PC-3 (cell line): ENCODE measurements around the gene BCORL1. TPM values are rescaled to one million over a fixed set of nuclear protein-coding genes. Genes with fewer than 3 reads are reported as not detected.

Source experiments
- ATAC-seq: fragments of 200-7000 bp; cut with Tn5 transposase; 2 replicates; pipeline ENCODE4 v1.9.1; 2020; ENCODE audit warnings: mild to moderate bottlenecking, moderate library complexity
- BruUV-seq: library from RNA; stranded (reverse); fragments of 400-500 nt; replicated peaks from 2 replicates; lab custom pipeline; 2021; lab: Mats Ljungman, UMichigan
- CTCF ChIA-PET: fragments of 300-600 bp; sonication (Branson Sonifier 250); formaldehyde crosslinking; loops from one replicate; lab custom pipeline; 2022; ENCODE audit warnings: antibody characterized with exemption; lab: Charles Lee
- POLR2A ChIA-PET: fragments of 300-600 bp; sonication (Branson Sonifier 250); formaldehyde crosslinking; loops from one replicate; lab custom pipeline; 2022; ENCODE audit warnings: antibody characterized with exemption; ENCODE audit not compliant: unreplicated experiment; lab: Charles Lee
- DNase-seq: peaks from one replicate; pipeline ENCODE4 v3.0.0-alpha.2; 2015
- H2AFZ ChIP-seq: fragments of 300-600 bp; sonication (generic); 2 replicates; pipeline ENCODE4 v1.6.0; 2016; ENCODE audit warnings: antibody characterized with exemption, low read length
- H3F3A ChIP-seq: fragments of 300-600 bp; sonication (generic); one replicate; pipeline ENCODE4 v1.6.0; 2017; ENCODE audit warnings: antibody characterized with exemption, low read length, control low read depth, mild to moderate bottlenecking; ENCODE audit not compliant: unreplicated experiment
- H3K27ac ChIP-seq: fragments of 300-600 bp; sonication (generic); 2 replicates; pipeline ENCODE4 v1.5.1; 2016; ENCODE audit warnings: mild to moderate bottlenecking, low read length
- H3K27me3 ChIP-seq: fragments of 300-600 bp; sonication (generic); 2 replicates; pipeline ENCODE4 v1.6.1; 2016; ENCODE audit warnings: low read length, mixed read lengths
- H3K36me3 ChIP-seq: fragments of 300-600 bp; sonication (generic); 2 replicates; pipeline ENCODE4 v1.6.1; 2016; ENCODE audit warnings: low read depth, mixed run types, low read length, mixed read lengths
- H3K4me1 ChIP-seq: fragments of 300-600 bp; sonication (generic); 2 replicates; pipeline ENCODE4 v1.5.1; 2016; ENCODE audit warnings: low read length; ENCODE audit not compliant: insufficient read depth
- H3K4me2 ChIP-seq: fragments of 300-600 bp; sonication (generic); 2 replicates; pipeline ENCODE4 v1.6.0; 2016; ENCODE audit warnings: low read length
- H3K4me3 ChIP-seq: fragments of 300-600 bp; sonication (generic); 2 replicates; pipeline ENCODE4 v1.5.1; 2016; ENCODE audit warnings: mild to moderate bottlenecking, low read length, mixed read lengths
- H3K79me2 ChIP-seq: fragments of 300-600 bp; sonication (generic); 2 replicates; pipeline ENCODE4 v1.6.1; 2017; ENCODE audit warnings: low read length, mixed read lengths
- H3K9ac ChIP-seq: fragments of 300-600 bp; sonication (generic); 2 replicates; pipeline ENCODE4 v1.6.0; 2016; ENCODE audit warnings: mild to moderate bottlenecking, low read length
- H3K9me2 ChIP-seq: fragments of 300-600 bp; sonication (generic); replicated peaks from 2 replicates; pipeline ENCODE4 v1.6.1; 2016; ENCODE audit warnings: mixed run types, low read length, mixed read lengths
- H3K9me3 ChIP-seq: fragments of 300-600 bp; sonication (generic); 2 replicates; pipeline ENCODE4 v1.6.1; 2016; ENCODE audit warnings: low read length, mixed read lengths
- H4K20me1 ChIP-seq: fragments of 300-600 bp; sonication (generic); 2 replicates; pipeline ENCODE4 v1.6.1; 2016; ENCODE audit warnings: low read length, mixed read lengths
- CTCF ChIP-seq: fragments of 300-600 bp; sonication (generic); conservative IDR thresholded peaks from 2 replicates; pipeline ENCODE4 v1.5.1; 2017; ENCODE audit warnings: antibody characterized with exemption, low read depth, mild to moderate bottlenecking, low read length
- EZH2 ChIP-seq: fragments of 300-600 bp; sonication (generic); IDR thresholded peaks from one replicate; pipeline ENCODE4 v1.6.1; 2017; ENCODE audit warnings: antibody characterized with exemption, mild to moderate bottlenecking, low read length; ENCODE audit not compliant: unreplicated experiment
- EZH2phosphoT487 ChIP-seq: fragments of 300-600 bp; sonication (generic); IDR thresholded peaks from 2 replicates; pipeline ENCODE4 v1.6.1; 2018; ENCODE audit warnings: mild to moderate bottlenecking, antibody characterized with exemption, low read length, borderline replicate concordance
- intact Hi-C: fragments of 100-400 bp; cut with micrococcal nuclease; formaldehyde crosslinking; loops from 2 replicates; pipeline ENCODE4 v1.9.0; 2023
- total RNA-seq: library from RNA; depleted of rRNA; stranded (reverse); fragments of >200 nt; gene quantifications from 2 replicates; pipeline ENCODE4 v1.2.3, GENCODE V29; 2014

BCORL1 gene
- total RNA-seq, 1 experiment from 2014 or later, result 3.1 TPM

DNA sequence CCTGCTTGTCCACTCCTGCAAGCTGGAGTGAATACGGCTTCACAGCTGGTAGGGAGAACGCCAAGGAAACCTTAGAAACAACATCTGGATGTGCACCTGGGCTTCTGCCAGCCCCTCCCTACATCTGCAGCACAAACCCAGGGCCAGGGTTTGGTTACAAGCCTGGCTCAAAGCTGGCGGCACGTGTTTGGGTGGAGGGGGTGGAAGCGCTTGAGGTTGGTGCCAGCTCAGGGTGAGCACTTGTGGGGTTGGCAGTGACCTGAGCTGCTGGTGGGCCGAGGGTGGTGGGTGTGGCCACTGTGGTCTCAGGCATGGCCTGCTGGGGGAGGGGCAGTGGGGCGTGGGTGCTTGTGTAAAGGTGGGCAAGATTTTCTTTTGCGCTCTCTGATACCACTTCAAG, 112.3 kb downstream of the BCORL1 start:
- no peak overlapping the region for H3K9ac ChIP-seq
- TF ChIP-seq EZH2phosphoT487 (no peak), EZH2 (no peak), CTCF (no peak)
- H3K27me3 ChIP-seq, result no peaks in the 10 kb centered on the region
- H3F3A ChIP-seq, result no peaks in the 10 kb centered on the region
- ChIA-PET POLR2A (no interaction called here), CTCF (no interaction called here)
- H3K9me3 ChIP-seq, result no peaks in the 10 kb centered on the region
- no peak overlapping the region for H2AFZ ChIP-seq
- intact Hi-C loops, result no loop called here
- peaks cover 4% of the 10 kb centered on the region; the same call in 1 of the 2 replicates for H3K4me1 ChIP-seq
- no peak overlapping the region for H3K4me2 ChIP-seq
- no TSS peak for BruUV-seq
- no peak for ATAC-seq
- H3K9me2 ChIP-seq, result no peaks in the 10 kb centered on the region
- H3K36me3 ChIP-seq, result no peaks in the 10 kb centered on the region
- H3K79me2 ChIP-seq, result peaks cover 16% of the 10 kb centered on the region
- H3K27ac ChIP-seq, result no peak overlapping the region
- no peak overlapping the region for H3K4me3 ChIP-seq
- no peaks in the 10 kb centered on the region for H4K20me1 ChIP-seq
- no peak for DNase-seq

GRCh38 chrX:130095249-130096030, 113.0 kb downstream of the BCORL1 start:
- Histone ChIP-seq H4K20me1 (no peaks in the 10 kb centered on the region), H3K9me2 (no peaks in the 10 kb centered on the region), H3K27me3 (no peaks in the 10 kb centered on the region), H3F3A (no peaks in the 10 kb centered on the region), H3K9ac (no peak overlapping the region), H3K9me3 (no peaks in the 10 kb centered on the region), H3K27ac (no peak overlapping the region), H3K4me1 (peaks cover 4% of the 10 kb centered on the region; the same call in 1 of the 2 replicates), H3K36me3 (no peaks in the 10 kb centered on the region), H2AFZ (no peak overlapping the region), H3K4me2 (no peak overlapping the region), H3K79me2 (peaks cover 24% of the 10 kb centered on the region), H3K4me3 (no peak overlapping the region)
- no TSS peak for BruUV-seq
- no peak for TF ChIP-seq EZH2
- TF ChIP-seq CTCF, result no peak
- TF ChIP-seq EZH2phosphoT487, result no peak
- DNase-seq (no peak), ATAC-seq (no peak)
- intact Hi-C loops, result no loop called here
- CTCF ChIA-PET, result no interaction called here
- POLR2A ChIA-PET, result no interaction called here
